Left lung (tissue), 10 donors: ENCODE results near the gene WWOX. TPM values are rescaled to one million over a fixed set of nuclear protein-coding genes. Genes with fewer than 3 reads are reported as not detected.
A peak's percentile ranks its signal among the peaks of the same experiment; 100 is the strongest.

Experiments used
- ATAC-seq: fragments of 200-7000 bp; cut with Tn5 transposase; one replicate; pipeline ENCODE4 v1.9.1; 2020; ENCODE audit warnings: moderate library complexity
- DNase-seq, 4 donors: peaks; one replicate each; pipeline ENCODE4 v3.0.0-alpha.2; 2013 to 2020
- H3K27ac ChIP-seq, 2 donors: fragments of 200-600 bp; sonication (generic) in 1 of 2; one replicate each; pipeline versions ENCODE4 v1.5.0 to v1.8.0; 2020 to 2021
- H3K27me3 ChIP-seq, 2 donors: fragments of 200-600 bp; sonication (generic) in 1 of 2; one replicate each; pipeline versions ENCODE4 v1.5.0 to v1.8.0; 2020 to 2021
- H3K36me3 ChIP-seq, 2 donors: fragments of 200-600 bp; sonication (generic) in 1 of 2; one replicate each; pipeline versions ENCODE4 v1.5.0 to v1.8.0; 2020 to 2021
- H3K4me1 ChIP-seq, 2 donors: fragments of 200-600 bp; one replicate each; pipeline ENCODE4 v1.8.0; 2021
- H3K4me3 ChIP-seq, 2 donors: fragments of 200-600 bp; sonication (generic) in 1 of 2; one replicate each; pipeline versions ENCODE4 v1.5.0 to v1.8.0; 2020 to 2021; ENCODE audit warnings: mild to moderate bottlenecking in 1 of 2
- H3K9me3 ChIP-seq, 2 donors: fragments of 200-600 bp; sonication (generic) in 1 of 2; one replicate each; pipeline versions ENCODE4 v1.5.0 to v1.8.0; 2020 to 2021
- CTCF ChIP-seq, 2 donors: fragments of 200-600 bp; sonication (generic) in 1 of 2; IDR thresholded peaks; one replicate each; pipeline versions ENCODE4 v1.5.0 to v1.8.0; 2021; ENCODE audit warnings: antibody characterized with exemption in 2 of 2
- intact Hi-C, 2 donors: fragments of 100-400 bp; cut with DNase I; formaldehyde crosslinking; loops; one replicate each; pipeline versions ENCODE4 v1.11.2 to v1.14.2; 2022
- polyA plus RNA-seq, 6 donors: library from polyadenylated mRNA; unstranded; fragments of 120-200 nt; gene quantifications; one replicate each; pipeline ENCODE4 v1.2.1, GENCODE V29; 2013; ENCODE audit not compliant: insufficient read length in 6 of 6
- total RNA-seq, 2 donors: library from RNA; stranded (reverse); fragmentation: NEBNext Ultra II Directional; extraction: Animal tissue kit (Norgen Biotek cat#: 25700); gene quantifications; one replicate each; pipeline ENCODE4 v1.2.1, GENCODE V29; 2021
- donor health status: DM: no; HTN: yes; CAD: no.
- donor health status: DM: no; HTN: no; CAD: no.

The WWOX gene
- total and polyA plus RNA-seq, 8 donors = 17.2 to 40.3 (median 30.8) TPM

GRCh38 chr16:78995441-78995840, 896.0 kb downstream of the WWOX start:
- Histone ChIP-seq H3K27me3 (no peaks in the 10 kb centered on the region), H3K4me1 (no peaks in the 10 kb centered on the region), H3K4me3 (no peak overlapping the region), H3K36me3 (no peaks in the 10 kb centered on the region), H3K9me3 (no peaks in the 10 kb centered on the region), H3K27ac (no peak overlapping the region)
- ATAC-seq (no peak), DNase-seq (no peak)
- no peak for TF ChIP-seq CTCF (IDR thresholded peaks at IDR 0.05)
- intact Hi-C loops = no loop called here

- ATAC-seq = no peak
- intact Hi-C loops = no loop called here
- H3K27ac ChIP-seq = no peak overlapping the region
- no peaks in the 10 kb centered on the region for H3K27me3 ChIP-seq
- no peak overlapping the region for H3K4me3 ChIP-seq
- TF ChIP-seq CTCF (IDR thresholded peaks at IDR 0.05) = no peak
- H3K9me3 ChIP-seq = no peaks in the 10 kb centered on the region
- no peaks in the 10 kb centered on the region for H3K4me1 ChIP-seq
- no peak for DNase-seq
- no peaks in the 10 kb centered on the region for H3K36me3 ChIP-seq
Observed at GRCh38 chr16:78996790-78997189, 897.3 kb downstream of the WWOX start.

- no peak overlapping the region for H3K4me3 ChIP-seq
- no peak for TF ChIP-seq CTCF (IDR thresholded peaks at IDR 0.05)
- H3K9me3 ChIP-seq = no peaks in the 10 kb centered on the region
- ATAC-seq = no peak
- no peaks in the 10 kb centered on the region for H3K27me3 ChIP-seq
- H3K36me3 ChIP-seq = no peaks in the 10 kb centered on the region
- no peak for DNase-seq
- intact Hi-C loops = no loop called here
- no peak overlapping the region for H3K27ac ChIP-seq
- no peaks in the 10 kb centered on the region for H3K4me1 ChIP-seq
Observed at GRCh38 chr16:78998879-78999278, 899.4 kb downstream of the WWOX start.

- DNase-seq = peak in 2 of 4 donors; percentile 9 to 63
Observed at GRCh38 chr16:79001156-79001967, 901.9 kb downstream of the WWOX start.

More at GRCh38 chr16:79001156-79001967, 901.9 kb downstream of the WWOX start:
- intact Hi-C loops = no loop called here
- no peak overlapping the region for H3K27ac ChIP-seq
- no peaks in the 10 kb centered on the region for H3K36me3 ChIP-seq
- no peak for TF ChIP-seq CTCF (IDR thresholded peaks at IDR 0.05)
- H3K4me1 ChIP-seq = no peaks in the 10 kb centered on the region
- peak; percentile 45 for ATAC-seq
- H3K9me3 ChIP-seq = no peaks in the 10 kb centered on the region
- no peak overlapping the region for H3K4me3 ChIP-seq
- no peaks in the 10 kb centered on the region for H3K27me3 ChIP-seq
